Measurements from ENCODE around the gene ZNF654. TPM values are rescaled to one million over a fixed set of nuclear protein-coding genes. Genes with fewer than 3 reads are reported as not detected.

The ZNF654 gene
- total RNA-seq, 1 experiment from 2014 or later: 7.0 TPM

DNA sequence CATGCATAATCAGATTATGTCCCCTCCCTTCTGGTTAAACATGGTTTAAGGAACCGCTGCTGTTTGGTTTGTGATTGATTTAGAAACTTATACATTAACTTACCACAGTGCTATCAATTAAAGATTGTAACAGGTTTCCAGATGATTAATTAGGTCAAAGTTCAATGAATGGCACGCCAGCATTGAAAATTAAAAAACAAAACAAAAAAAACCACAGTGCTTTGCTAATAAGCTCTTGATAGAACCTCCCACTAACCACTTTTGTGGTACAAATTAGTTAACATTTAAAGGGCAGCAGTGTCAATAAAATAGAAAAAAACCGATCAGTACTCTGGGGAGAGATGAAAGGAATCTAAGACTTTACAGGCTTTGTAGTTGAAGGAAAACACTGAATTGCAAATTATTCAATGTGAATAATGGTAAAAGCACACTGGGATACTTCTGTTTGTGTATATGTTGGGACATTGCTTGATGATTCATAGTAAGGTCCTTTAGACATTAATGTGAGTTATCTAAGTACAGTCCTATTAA, 83.1 kb downstream of the ZNF654 start:
- intact Hi-C loops (cut with micrococcal nuclease): no loop called here
- H3K4me1 ChIP-seq (ENCODE audit: control insufficient read depth in 1 of 2, insufficient read depth in 2 of 2, low read length in 2 of 2): no peaks in the 10 kb centered on the region
- H3K4me2 ChIP-seq (ENCODE audit: low read length): no peak overlapping the region
- H3K9ac ChIP-seq (ENCODE audit: low read length): no peak overlapping the region
- H3K36me3 ChIP-seq (ENCODE audit: control insufficient read depth in 1 of 2, insufficient read depth in 2 of 2, low read length in 2 of 2): peaks cover 0 to 19% of the 10 kb centered on the region in 2 experiments; a peak in 3 of 4 replicates
- H3K9me2 ChIP-seq (ENCODE audit: insufficient read depth): no peaks in the 10 kb centered on the region
- ATAC-seq: no peak
- peaks cover 47% of the 10 kb centered on the region for H3K79me2 ChIP-seq (ENCODE audit: insufficient read depth, low read length)
- no peaks in the 10 kb centered on the region for H4K20me1 ChIP-seq (ENCODE audit: insufficient read depth)
- H2AFZ ChIP-seq (ENCODE audit: low read depth, low read length, poor library complexity, severe bottlenecking): no peak overlapping the region
- H3K27me3 ChIP-seq (ENCODE audit: insufficient read depth, low read length): no peaks in the 10 kb centered on the region
- no peak for DNase-seq (ENCODE audit: low read depth, low spot score)
- no peak overlapping the region for H3K4me3 ChIP-seq (replicated peaks in 1 of 2; ENCODE audit: low read depth in 1 of 2, low read length in 2 of 2)
- POLR2A ChIA-PET: no interaction called here
- no peaks in the 10 kb centered on the region for H3K9me3 ChIP-seq (ENCODE audit: control insufficient read depth in 1 of 2, insufficient read depth in 1 of 2, low read depth in 1 of 2, low read length in 2 of 2)
- TF ChIP-seq, protein P1, sequence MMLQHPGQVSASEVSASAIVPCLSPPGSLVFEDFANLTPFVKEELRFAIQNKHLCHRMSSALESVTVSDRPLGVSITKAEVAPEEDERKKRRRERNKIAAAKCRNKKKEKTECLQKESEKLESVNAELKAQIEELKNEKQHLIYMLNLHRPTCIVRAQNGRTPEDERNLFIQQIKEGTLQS (IDR thresholded peaks at IDR 0.05): no peak
- TF ChIP-seq, protein P2, sequence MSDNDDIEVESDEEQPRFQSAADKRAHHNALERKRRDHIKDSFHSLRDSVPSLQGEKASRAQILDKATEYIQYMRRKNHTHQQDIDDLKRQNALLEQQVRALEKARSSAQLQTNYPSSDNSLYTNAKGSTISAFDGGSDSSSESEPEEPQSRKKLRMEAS (IDR thresholded peaks at IDR 0.05): no peak
- TF ChIP-seq YY1 (IDR thresholded peaks at IDR 0.05; ENCODE audit: extremely low read depth, insufficient replicate concordance, low read depth, low read length) (no peak), SIN3A (IDR thresholded peaks at IDR 0.05; ENCODE audit: low read depth) (no peak), POLR2A (IDR thresholded peaks at IDR 0.05; ENCODE audit: borderline replicate concordance, extremely low read depth, insufficient read depth, insufficient read length) (no peak), FOSL1 (IDR thresholded peaks at IDR 0.05; ENCODE audit: low read depth) (no peak), ZNF274 (IDR thresholded peaks at IDR 0.05; ENCODE audit: low read depth, low read length) (no peak), EZH2phosphoT487 (IDR thresholded peaks at IDR 0.05; ENCODE audit: borderline replicate concordance) (no peak), JUND (IDR thresholded peaks at IDR 0.05) (no peak), POLR2AphosphoS5 (IDR thresholded peaks at IDR 0.05; ENCODE audit: low read depth, low read length) (no peak), SP1 (IDR thresholded peaks at IDR 0.05; ENCODE audit: low read depth) (no peak), TCF7L2 (IDR thresholded peaks at IDR 0.05; ENCODE audit: borderline replicate concordance, extremely low read depth, insufficient read depth, insufficient read length) (no peak), ELF1 (IDR thresholded peaks at IDR 0.05; ENCODE audit: borderline replicate concordance, low read depth) (no peak)
- TF ChIP-seq, protein P3, sequence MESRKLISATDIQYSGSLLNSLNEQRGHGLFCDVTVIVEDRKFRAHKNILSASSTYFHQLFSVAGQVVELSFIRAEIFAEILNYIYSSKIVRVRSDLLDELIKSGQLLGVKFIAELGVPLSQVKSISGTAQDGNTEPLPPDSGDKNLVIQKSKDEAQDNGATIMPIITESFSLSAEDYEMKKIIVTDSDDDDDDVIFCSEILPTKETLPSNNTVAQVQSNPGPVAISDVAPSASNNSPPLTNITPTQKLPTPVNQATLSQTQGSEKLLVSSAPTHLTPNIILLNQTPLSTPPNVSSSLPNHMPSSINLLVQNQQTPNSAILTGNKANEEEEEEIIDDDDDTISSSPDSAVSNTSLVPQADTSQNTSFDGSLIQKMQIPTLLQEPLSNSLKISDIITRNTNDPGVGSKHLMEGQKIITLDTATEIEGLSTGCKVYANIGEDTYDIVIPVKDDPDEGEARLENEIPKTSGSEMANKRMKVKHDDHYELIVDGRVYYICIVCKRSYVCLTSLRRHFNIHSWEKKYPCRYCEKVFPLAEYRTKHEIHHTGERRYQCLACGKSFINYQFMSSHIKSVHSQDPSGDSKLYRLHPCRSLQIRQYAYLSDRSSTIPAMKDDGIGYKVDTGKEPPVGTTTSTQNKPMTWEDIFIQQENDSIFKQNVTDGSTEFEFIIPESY (IDR thresholded peaks at IDR 0.05; ENCODE audit: extremely low read depth, insufficient replicate concordance, low read length): no peak
- no TSS peak for BruUV-seq (replicated peaks)
- CTCF ChIA-PET: no interaction called here
- RAD21 ChIA-PET (ENCODE audit: low non-redundant PET in 1 of 2, low total read pairs in 2 of 2, uncharacterized antibody in 2 of 2, unreplicated experiment in 2 of 2): no interaction called here
- no peak overlapping the region for H3K27ac ChIP-seq (ENCODE audit: low read depth, low read length)

Measured in HCT116 (cell line).